Testis (tissue), 3 donors: ENCODE measurements around the gene PTPRG. TPM values are rescaled to one million over a fixed set of nuclear protein-coding genes. Genes with fewer than 3 reads are reported as not detected.

ENCODE experiments used
- DNase-seq: peaks from one replicate; pipeline ENCODE4 v3.0.0-alpha.2; 2019
- H3K27ac ChIP-seq, 2 donors: fragments of 200-600 bp; sonication (generic); one replicate each; pipeline ENCODE4 v1.5.1; 2019
- H3K27me3 ChIP-seq: fragments of 200-600 bp; sonication (generic); one replicate; pipeline ENCODE4 v1.5.1; 2019
- H3K36me3 ChIP-seq: fragments of 200-600 bp; sonication (generic); one replicate; pipeline ENCODE4 v1.5.1; 2017; ENCODE audit warnings: low read depth; ENCODE audit errors: missing control alignments
- H3K4me1 ChIP-seq: fragments of 200-600 bp; sonication (generic); one replicate; pipeline ENCODE4 v1.5.1; 2019
- H3K4me3 ChIP-seq, 2 donors: fragments of 200-600 bp; sonication (generic); one replicate each; pipeline ENCODE4 v1.5.1; 2017 to 2019
- H3K9me3 ChIP-seq: fragments of 200-600 bp; sonication (generic); one replicate; pipeline ENCODE4 v1.5.1; 2017
- POLR2A ChIP-seq: fragments of 450-650 bp; IDR thresholded peaks from one replicate; pipeline ENCODE4 v1.6.1; 2017; ENCODE audit warnings: antibody characterized with exemption, mild to moderate bottlenecking, moderate library complexity
- whole genome bisulfite sequencing, 2 donors: methylation state at CpG; one replicate each; pipeline ENCODE4 v1.1.5; 2018; 5-methylcytosine and 5-hydroxymethylcytosine counted together
- intact Hi-C: fragments of 100-400 bp; cut with DNase I; formaldehyde crosslinking; loops from one replicate; pipeline ENCODE4 v1.15.1; 2023; ENCODE audit warnings: low total_unique reads
- polyA plus RNA-seq: library from polyadenylated mRNA; stranded (reverse); fragments of 350-450 nt; fragmentation: Illumina TruSeq; extraction: RNeasy Lipid Tissue Mini Kit (QIAGEN cat#74804); gene quantifications from one replicate; pipeline ENCODE4 v1.2.3, GENCODE V29; 2014; ENCODE audit warnings: low read depth, low replicate concordance; ENCODE audit not compliant: insufficient read depth
- total RNA-seq, 2 donors: library from RNA; depleted of rRNA; stranded (reverse); fragments of >200 nt; gene quantifications; one replicate each; pipeline ENCODE4 v1.2.3, GENCODE V29; 2016
- TF ChIP-seq, protein P1 (sequence below), 3 experiments: fragments of 450-650 bp in 2 of 3; fragments of 200-600 bp in 1 of 3; sonication (generic) in 1 of 3; IDR thresholded peaks; one replicate each; pipeline ENCODE4 v1.5.1; 2016 to 2019; ENCODE audit warnings: antibody characterized with exemption in 3 of 3, mild to moderate bottlenecking in 2 of 3, moderate library complexity in 1 of 3

The PTPRG gene
- total and polyA plus RNA-seq, 3 donors from 2014 or later, result 26.3 to 107 (median 75.4) TPM

DNA sequence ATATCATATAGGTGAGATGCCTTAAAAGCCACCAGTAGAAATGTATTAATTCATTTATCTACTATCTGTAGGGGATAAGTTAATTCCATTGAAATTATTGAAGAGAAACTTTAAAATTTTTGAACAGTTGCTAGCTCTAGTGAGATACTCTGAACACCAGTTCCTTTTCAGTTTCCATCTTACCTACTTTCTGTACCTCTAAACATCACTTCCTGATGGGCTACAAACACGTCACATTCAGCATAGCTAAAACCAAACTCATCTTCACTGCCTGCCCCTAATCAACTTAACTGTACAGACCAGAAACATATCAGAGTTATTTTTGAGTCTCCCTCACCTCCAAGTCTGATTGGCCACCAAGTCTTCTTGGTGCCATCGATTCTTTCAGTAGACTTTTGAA, 723.1 kb downstream of the PTPRG start:
- Histone ChIP-seq H3K27me3 (no peaks in the 10 kb centered on the region), H3K4me3 (no peak overlapping the region), H3K27ac (no peak overlapping the region), H3K36me3 (no peaks in the 10 kb centered on the region), H3K4me1 (no peaks in the 10 kb centered on the region), H3K9me3 (no peaks in the 10 kb centered on the region)
- no peak for TF ChIP-seq POLR2A
- TF ChIP-seq, protein P1, sequence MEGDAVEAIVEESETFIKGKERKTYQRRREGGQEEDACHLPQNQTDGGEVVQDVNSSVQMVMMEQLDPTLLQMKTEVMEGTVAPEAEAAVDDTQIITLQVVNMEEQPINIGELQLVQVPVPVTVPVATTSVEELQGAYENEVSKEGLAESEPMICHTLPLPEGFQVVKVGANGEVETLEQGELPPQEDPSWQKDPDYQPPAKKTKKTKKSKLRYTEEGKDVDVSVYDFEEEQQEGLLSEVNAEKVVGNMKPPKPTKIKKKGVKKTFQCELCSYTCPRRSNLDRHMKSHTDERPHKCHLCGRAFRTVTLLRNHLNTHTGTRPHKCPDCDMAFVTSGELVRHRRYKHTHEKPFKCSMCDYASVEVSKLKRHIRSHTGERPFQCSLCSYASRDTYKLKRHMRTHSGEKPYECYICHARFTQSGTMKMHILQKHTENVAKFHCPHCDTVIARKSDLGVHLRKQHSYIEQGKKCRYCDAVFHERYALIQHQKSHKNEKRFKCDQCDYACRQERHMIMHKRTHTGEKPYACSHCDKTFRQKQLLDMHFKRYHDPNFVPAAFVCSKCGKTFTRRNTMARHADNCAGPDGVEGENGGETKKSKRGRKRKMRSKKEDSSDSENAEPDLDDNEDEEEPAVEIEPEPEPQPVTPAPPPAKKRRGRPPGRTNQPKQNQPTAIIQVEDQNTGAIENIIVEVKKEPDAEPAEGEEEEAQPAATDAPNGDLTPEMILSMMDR (IDR thresholded peaks at IDR 0.05), result no peak
- no peak for DNase-seq
- intact Hi-C loops, result no loop called here
- WGBS, 2 donors, result 89 to 94% methylated on average over 2 of the region's 2 CpGs

DNA sequence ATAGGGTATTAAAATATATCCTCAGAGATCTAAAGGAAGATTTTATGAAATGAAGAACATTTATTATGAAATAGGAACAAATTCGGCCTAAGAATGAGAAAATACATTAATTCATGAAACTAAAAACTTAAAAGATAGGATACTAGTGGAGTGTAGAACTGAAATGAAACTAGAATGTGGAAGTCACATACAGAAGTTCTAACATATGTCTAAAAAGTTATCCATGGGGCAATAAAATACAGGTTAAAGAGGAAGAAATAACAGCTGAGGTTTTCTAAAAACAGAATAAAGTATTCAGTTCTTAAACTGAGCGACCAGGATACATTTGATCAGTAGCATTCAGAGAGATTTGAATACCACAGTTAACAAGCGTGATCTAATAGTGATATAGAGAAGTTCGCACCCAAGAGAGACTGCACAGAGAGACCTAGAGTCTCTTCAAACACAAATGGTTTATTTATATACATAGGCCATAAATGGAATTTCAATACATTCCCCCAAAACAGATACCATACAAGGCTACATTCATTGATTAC, 726.1 kb downstream of the PTPRG start:
- Histone ChIP-seq H3K27me3 (no peaks in the 10 kb centered on the region), H3K4me1 (no peaks in the 10 kb centered on the region), H3K4me3 (no peak overlapping the region), H3K27ac (no peak overlapping the region), H3K9me3 (no peaks in the 10 kb centered on the region), H3K36me3 (no peaks in the 10 kb centered on the region)
- WGBS, 2 donors, result 91 to 94% methylated on average over 4 of the region's 4 CpGs
- no peak for TF ChIP-seq POLR2A
- TF ChIP-seq, protein P1 (IDR thresholded peaks at IDR 0.05), result no peak
- no peak for DNase-seq
- intact Hi-C loops, result no loop called here

DNA sequence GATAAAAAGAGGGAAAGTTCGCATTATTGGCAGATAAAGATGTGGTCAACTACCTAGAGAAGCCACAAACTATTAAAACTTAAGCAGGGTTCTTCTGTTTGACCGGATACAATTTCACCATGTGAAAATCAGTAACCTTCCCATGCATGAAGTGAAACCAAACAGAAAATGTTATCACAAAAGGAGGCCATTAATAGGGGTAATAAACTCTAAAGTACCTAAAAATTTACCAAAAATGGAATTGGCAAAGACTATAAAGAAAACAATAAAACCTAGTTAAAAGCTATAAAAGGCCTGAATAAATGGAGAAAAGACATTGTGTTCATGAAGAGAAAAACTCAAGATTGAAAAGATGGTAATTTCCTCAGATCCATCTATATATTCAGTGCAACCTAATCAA, 728.6 kb downstream of the PTPRG start:
- Histone ChIP-seq H3K9me3 (no peaks in the 10 kb centered on the region), H3K27me3 (no peaks in the 10 kb centered on the region), H3K36me3 (no peaks in the 10 kb centered on the region), H3K4me1 (no peaks in the 10 kb centered on the region), H3K4me3 (no peak overlapping the region), H3K27ac (no peak overlapping the region)
- DNase-seq, result no peak
- no peak for TF ChIP-seq POLR2A
- TF ChIP-seq, protein P1 (IDR thresholded peaks at IDR 0.05), result no peak
- intact Hi-C loops, result no loop called here
- 98% methylated on average over 2 of the region's 2 CpGs for WGBS, 2 donors

DNA sequence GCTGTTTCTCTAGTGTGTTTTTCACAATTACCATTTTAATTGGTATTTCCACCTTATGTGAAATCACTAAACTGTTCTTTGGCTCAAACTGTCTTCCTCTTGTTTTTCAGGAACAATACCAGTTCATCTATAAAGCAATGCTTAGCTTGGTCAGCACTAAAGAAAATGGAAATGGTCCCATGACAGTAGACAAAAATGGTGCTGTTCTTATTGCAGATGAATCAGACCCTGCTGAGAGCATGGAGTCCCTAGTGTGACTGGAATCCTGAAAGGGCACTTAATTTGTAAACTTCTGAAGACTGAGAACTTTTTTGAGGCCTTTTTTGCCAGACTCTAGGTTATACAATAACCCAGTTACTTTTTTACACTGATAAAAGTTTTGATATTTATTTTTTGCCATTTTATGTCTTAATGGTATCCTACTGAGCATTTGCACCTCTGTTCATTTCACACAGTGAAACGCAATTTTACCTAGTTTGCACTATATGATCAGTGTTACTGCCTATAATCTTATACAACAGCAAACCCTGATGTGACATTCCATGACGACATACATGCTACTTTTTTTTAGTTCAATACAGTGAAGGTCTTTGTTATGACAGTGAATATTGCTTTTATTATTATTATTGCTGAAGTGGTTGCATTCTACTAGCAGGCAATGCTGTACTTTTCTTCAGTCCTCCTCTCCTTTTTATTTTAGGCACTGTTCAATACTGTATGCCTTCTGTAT, 731.8 kb downstream of the PTPRG start:
- no peaks in the 10 kb centered on the region for H3K36me3 ChIP-seq
- TF ChIP-seq POLR2A, result no peak
- TF ChIP-seq, protein P1 (IDR thresholded peaks at IDR 0.05), result no peak
- no peaks in the 10 kb centered on the region for H3K27me3 ChIP-seq
- H3K27ac ChIP-seq, result no peak overlapping the region
- no peaks in the 10 kb centered on the region for H3K4me1 ChIP-seq
- 72 to 90% methylated on average over 2 of the region's 2 CpGs for WGBS, 2 donors
- DNase-seq, result no peak
- intact Hi-C loops, result no loop called here
- no peak overlapping the region for H3K4me3 ChIP-seq
- no peaks in the 10 kb centered on the region for H3K9me3 ChIP-seq

DNA sequence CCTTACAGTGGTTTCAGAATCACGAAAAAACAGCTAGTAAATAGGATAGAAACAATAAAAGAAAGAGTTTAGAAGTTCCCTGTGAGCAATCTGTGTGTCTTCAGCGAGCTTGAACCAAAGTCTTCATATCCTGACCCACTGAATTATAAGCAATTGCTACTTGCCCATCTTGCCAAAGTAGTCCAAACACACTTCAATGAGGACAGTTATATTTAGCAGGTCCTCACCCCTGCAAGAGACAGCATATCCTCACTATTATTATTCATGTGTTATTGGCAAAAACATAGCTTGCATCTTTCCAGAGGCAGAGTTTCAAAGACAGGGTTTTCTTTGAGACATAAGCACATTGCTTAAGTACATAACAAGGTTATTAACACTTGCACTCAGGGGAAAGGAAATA, 734.2 kb downstream of the PTPRG start:
- Histone ChIP-seq H3K4me1 (no peaks in the 10 kb centered on the region), H3K9me3 (no peaks in the 10 kb centered on the region), H3K36me3 (no peaks in the 10 kb centered on the region), H3K27me3 (no peaks in the 10 kb centered on the region), H3K27ac (no peak overlapping the region), H3K4me3 (no peak overlapping the region)
- WGBS, 2 donors, result 96 to 97% methylated on average over 2 of the region's 2 CpGs
- intact Hi-C loops, result no loop called here
- TF ChIP-seq, protein P1 (IDR thresholded peaks at IDR 0.05), result no peak
- no peak for TF ChIP-seq POLR2A
- DNase-seq, result no peak
